Fibroblast of gingiva (primary cell): ENCODE results near the gene SCYGR4.
"Not testable (repeated sequence)": the region's sequence is repeated elsewhere in the genome, so short reads cannot be mapped to it uniquely, and the experiment has no call there.

ENCODE experiments used
- DNase-seq: peaks from one replicate; pipeline ENCODE4 v3.0.0-alpha.2; 2011; ENCODE audit warnings: low read depth

Gene SCYGR4

GRCh38 chr2:227666631-227667170 lies 49.4 kb downstream of the SCYGR4 start, which contains the start of gene SCYGR5:
Gene SCYGR5, plus strand, starts transcription at chr2:227666804. Its CDS starts 0 bp downstream, at chr2:227666804.
- not testable (repeated sequence) for DNase-seq
